BLaER1 (cell line): ENCODE measurements around the gene SLC4A9.

Experiments
- H3K27ac ChIP-seq: shearing (Covaris generic); formaldehyde crosslinking; 2 replicates; pipeline ENCODE4 v1.8.1; 2022
- H3K27me3 ChIP-seq: shearing (Covaris generic); formaldehyde crosslinking; 2 replicates; pipeline ENCODE4 v1.8.1; 2022
- H3K36me3 ChIP-seq: shearing (Covaris generic); formaldehyde crosslinking; 2 replicates; pipeline ENCODE4 v1.8.1; 2022
- H3K4me1 ChIP-seq: shearing (Covaris generic); formaldehyde crosslinking; 2 replicates; pipeline ENCODE4 v1.8.1; 2022
- H3K4me2 ChIP-seq: shearing (Covaris generic); formaldehyde crosslinking; 2 replicates; pipeline ENCODE4 v1.8.1; 2022
- H3K4me3 ChIP-seq: shearing (Covaris generic); formaldehyde crosslinking; 2 replicates; pipeline ENCODE4 v1.8.1; 2022
- H3K9ac ChIP-seq: shearing (Covaris generic); formaldehyde crosslinking; 2 replicates; pipeline ENCODE4 v1.8.1; 2022
- H3K9me3 ChIP-seq: shearing (Covaris generic); formaldehyde crosslinking; 2 replicates; pipeline ENCODE4 v1.8.1; 2022
- H4K20me1 ChIP-seq: shearing (Covaris generic); formaldehyde crosslinking; 2 replicates; pipeline ENCODE4 v1.8.1; 2022
- Cebpa-rat ChIP-seq: shearing (Covaris generic); IDR thresholded peaks from 2 replicates; pipeline ENCODE4 v1.8.1; 2022

SLC4A9 gene

GRCh38 chr5:140366589-140367255 lies 6.7 kb downstream of the SLC4A9 start:
- Histone ChIP-seq H3K4me1 (peaks cover 27% of the 10 kb centered on the region), H3K9ac (no peak overlapping the region), H3K4me3 (no peak overlapping the region), H3K4me2 (no peak overlapping the region), H3K9me3 (no peaks in the 10 kb centered on the region), H3K27me3 (no peaks in the 10 kb centered on the region), H4K20me1 (no peaks in the 10 kb centered on the region), H3K27ac (no peak overlapping the region), H3K36me3 (no peaks in the 10 kb centered on the region)
- no peak for TF ChIP-seq Cebpa-rat

GRCh38 chr5:140367256-140368013 lies 7.4 kb downstream of the SLC4A9 start:
- Histone ChIP-seq H3K9ac (no peak overlapping the region), H4K20me1 (no peaks in the 10 kb centered on the region), H3K27me3 (no peaks in the 10 kb centered on the region), H3K4me3 (no peak overlapping the region), H3K4me2 (no peak overlapping the region), H3K4me1 (peaks cover 27% of the 10 kb centered on the region), H3K36me3 (no peaks in the 10 kb centered on the region), H3K9me3 (no peaks in the 10 kb centered on the region), H3K27ac (no peak overlapping the region)
- no peak for TF ChIP-seq Cebpa-rat

- Histone ChIP-seq H3K9ac (no peak overlapping the region), H4K20me1 (no peaks in the 10 kb centered on the region), H3K36me3 (no peaks in the 10 kb centered on the region), H3K9me3 (no peaks in the 10 kb centered on the region), H3K4me2 (no peak overlapping the region), H3K4me3 (no peak overlapping the region), H3K4me1 (peaks cover 5% of the 10 kb centered on the region; the same call in 1 of the 2 replicates), H3K27ac (no peak overlapping the region), H3K27me3 (no peaks in the 10 kb centered on the region)
- TF ChIP-seq Cebpa-rat, result no peak
These were observed 11.6 kb downstream of the SLC4A9 start for GRCh38 chr5:140371356-140372151.

- H4K20me1 ChIP-seq, result no peaks in the 10 kb centered on the region
- H3K9me3 ChIP-seq, result no peaks in the 10 kb centered on the region
- no peaks in the 10 kb centered on the region for H3K36me3 ChIP-seq
- peaks cover 5% of the 10 kb centered on the region; the same call in 1 of the 2 replicates for H3K4me1 ChIP-seq
- H3K9ac ChIP-seq, result no peak overlapping the region
- TF ChIP-seq Cebpa-rat, result no peak
- H3K27me3 ChIP-seq, result no peaks in the 10 kb centered on the region
- H3K4me2 ChIP-seq, result no peak overlapping the region
- no peak overlapping the region for H3K27ac ChIP-seq
- H3K4me3 ChIP-seq, result no peak overlapping the region
These were observed 13.0 kb downstream of the SLC4A9 start for GRCh38 chr5:140372971-140373487.

- no peak for TF ChIP-seq Cebpa-rat
- H3K9ac ChIP-seq, result no peak overlapping the region
- no peak overlapping the region for H3K4me3 ChIP-seq
These were observed 21.4 kb downstream of the SLC4A9 start for GRCh38 chr5:140381351-140381750.

GRCh38 chr5:140381972-140382371 lies 22.0 kb downstream of the SLC4A9 start:
- no peaks in the 10 kb centered on the region for H3K36me3 ChIP-seq
- H3K27ac ChIP-seq, result no peak overlapping the region
- no peak overlapping the region for H3K4me3 ChIP-seq
- H3K27me3 ChIP-seq, result no peaks in the 10 kb centered on the region
- H3K4me2 ChIP-seq, result no peak overlapping the region
- peaks cover 11% of the 10 kb centered on the region for H3K9me3 ChIP-seq
- no peak for TF ChIP-seq Cebpa-rat
- H3K4me1 ChIP-seq, result peaks cover 7% of the 10 kb centered on the region
- H4K20me1 ChIP-seq, result no peaks in the 10 kb centered on the region
- no peak overlapping the region for H3K9ac ChIP-seq

More at GRCh38 chr5:140381351-140381750, 21.4 kb downstream of the SLC4A9 start:
- no peak overlapping the region for H3K27ac ChIP-seq
- no peak overlapping the region for H3K4me2 ChIP-seq
- peaks cover 11% of the 10 kb centered on the region for H3K9me3 ChIP-seq
- H3K4me1 ChIP-seq, result peaks cover 7% of the 10 kb centered on the region
- no peaks in the 10 kb centered on the region for H3K36me3 ChIP-seq
- no peaks in the 10 kb centered on the region for H3K27me3 ChIP-seq
- no peaks in the 10 kb centered on the region for H4K20me1 ChIP-seq

DNA sequence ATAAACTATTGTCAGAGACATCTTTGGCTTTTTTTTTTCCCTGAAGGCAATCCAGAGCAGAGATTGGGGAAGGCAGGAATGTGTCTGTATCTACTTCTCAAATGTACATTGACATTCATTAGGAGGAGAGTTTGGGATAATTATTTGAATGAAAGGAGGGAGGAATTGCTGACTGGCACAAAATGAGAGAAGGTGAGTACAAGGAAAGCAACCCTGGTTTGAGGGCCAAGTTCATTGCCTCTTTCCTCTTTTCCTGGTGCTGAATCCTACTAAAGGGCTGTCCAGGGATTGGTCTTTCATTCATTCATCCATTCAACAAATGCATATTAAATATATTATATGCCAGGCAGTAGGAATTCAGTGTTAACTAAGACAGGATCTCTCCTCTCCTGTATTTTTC lies 22.9 kb downstream of the SLC4A9 start:
- Histone ChIP-seq H3K4me1 (peaks cover 7% of the 10 kb centered on the region), H3K27me3 (no peaks in the 10 kb centered on the region), H3K36me3 (no peaks in the 10 kb centered on the region), H3K9me3 (peaks cover 11% of the 10 kb centered on the region), H3K4me3 (no peak overlapping the region), H3K4me2 (no peak overlapping the region), H3K9ac (no peak overlapping the region), H3K27ac (no peak overlapping the region), H4K20me1 (no peaks in the 10 kb centered on the region)
- no peak for TF ChIP-seq Cebpa-rat

DNA sequence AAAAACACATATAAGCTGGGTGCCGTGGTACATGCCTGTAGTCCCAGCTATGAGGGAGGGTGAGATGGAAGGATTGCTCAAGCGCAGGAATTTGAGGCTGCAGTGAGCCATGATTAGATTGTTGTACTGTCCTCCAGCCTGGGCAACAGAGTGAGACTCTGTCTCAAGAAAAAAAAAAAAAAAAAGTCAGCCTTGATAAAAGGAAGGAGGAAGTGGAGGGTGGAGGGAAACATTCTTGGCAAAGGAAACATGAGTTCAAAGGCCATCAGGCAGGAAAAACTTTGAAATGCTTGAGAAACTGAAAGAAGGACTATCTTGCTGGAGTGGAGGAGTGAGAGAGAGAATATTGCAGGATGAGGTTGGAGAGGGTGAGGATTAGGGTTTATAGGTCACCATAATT lies 23.3 kb downstream of the SLC4A9 start:
- H3K4me1 ChIP-seq, result peaks cover 7% of the 10 kb centered on the region
- H3K27me3 ChIP-seq, result no peaks in the 10 kb centered on the region
- no peaks in the 10 kb centered on the region for H4K20me1 ChIP-seq
- no peak for TF ChIP-seq Cebpa-rat
- H3K4me3 ChIP-seq, result no peak overlapping the region
- peak overlapping the region; percentile 29 for H3K4me2 ChIP-seq
- no peak overlapping the region for H3K9ac ChIP-seq
- peaks cover 11% of the 10 kb centered on the region for H3K9me3 ChIP-seq
- H3K36me3 ChIP-seq, result no peaks in the 10 kb centered on the region
- no peak overlapping the region for H3K27ac ChIP-seq

- Histone ChIP-seq H3K27ac (no peak overlapping the region), H3K36me3 (0 out of 2 replicates have a peak, but pooled peaks cover 5% of the 10 kb centered on the region), H3K9ac (no peak overlapping the region), H3K4me3 (no peak overlapping the region), H3K27me3 (no peaks in the 10 kb centered on the region), H3K9me3 (no peaks in the 10 kb centered on the region), H4K20me1 (no peaks in the 10 kb centered on the region), H3K4me2 (no peak overlapping the region), H3K4me1 (peaks cover 6% of the 10 kb centered on the region)
- TF ChIP-seq Cebpa-rat, result no peak
These were observed 28.1 kb downstream of the SLC4A9 start for GRCh38 chr5:140388052-140388451.
